IMR-90 (cell line): ENCODE results near the gene AGTPBP1.

Experiments
- CTCF ChIP-seq: conservative IDR thresholded peaks from 2 replicates; pipeline ENCODE4 v1.5.1; 2012; ENCODE audit warnings: mild to moderate bottlenecking, low read depth, low read length, improper control_type of control experiment
- RAD21 ChIP-seq: IDR thresholded peaks from 2 replicates; pipeline ENCODE4 v1.6.1; 2012; ENCODE audit warnings: low read length, improper control_type of control experiment

- TF ChIP-seq RAD21 (no peak), CTCF (no peak)
These were observed 220.2 kb downstream of the AGTPBP1 start for GRCh38 chr9:85521371-85522197.
